H1 (cell line): Measurements from ENCODE around the gene RASL11B. TPM values are rescaled to one million over a fixed set of nuclear protein-coding genes. Genes with fewer than 3 reads are reported as not detected.
A peak's percentile ranks its signal among the peaks of the same experiment; 100 is the strongest.

Experiments
- CTCF ChIA-PET: fragments of 300-600 bp; sonication (Branson Sonifier 250); formaldehyde crosslinking; loops from one replicate; lab custom pipeline; 2021; ENCODE audit not compliant: partially characterized antibody; lab: Charles Lee
- POLR2A ChIA-PET: fragments of 300-600 bp; sonication (Branson Sonifier 250); formaldehyde crosslinking; loops from one replicate; lab custom pipeline; 2021; ENCODE audit warnings: inconsistent platforms; ENCODE audit not compliant: partially characterized antibody; lab: Charles Lee
- DNase-seq, 2 experiments: peaks; one replicate each; pipeline versions ENCODE4 v3.0.0 to v3.0.0-alpha.2; 2010 to 2022; ENCODE audit warnings: low spot score in 2 of 2, low read depth in 1 of 2, mixed read lengths in 1 of 2
- FAIRE-seq: peaks from 2 replicates; lab custom pipeline; 2011; peaks lifted over from hg19 to GRCh38; lab: Jason Lieb, UNC
- H2AFZ ChIP-seq: 2 replicates; pipeline ENCODE4 v1.8.1; 2012; ENCODE audit warnings: low read length, inconsistent platforms
- H2AK5ac ChIP-seq: 2 replicates; pipeline ENCODE4 v1.6.1; 2013; ENCODE audit warnings: low read depth, low read length
- H2BK120ac ChIP-seq: replicated peaks from 2 replicates; pipeline ENCODE3; 2013; ENCODE audit warnings: low read depth, low read length, inconsistent platforms
- H2BK12ac ChIP-seq: 2 replicates; pipeline ENCODE4 v1.6.1; 2013; ENCODE audit warnings: low read depth, low read length
- H2BK15ac ChIP-seq: 2 replicates; pipeline ENCODE4 v1.6.1; 2013; ENCODE audit warnings: low read length
- H2BK20ac ChIP-seq: 2 replicates; pipeline ENCODE4 v1.6.1; 2013; ENCODE audit warnings: low read length
- H2BK5ac ChIP-seq: 2 replicates; pipeline ENCODE4 v1.6.1; 2013; ENCODE audit warnings: low read depth, low read length
- H3K14ac ChIP-seq: 2 replicates; pipeline ENCODE4 v1.6.1; 2013; ENCODE audit warnings: inconsistent platforms; ENCODE audit not compliant: insufficient read length
- H3K18ac ChIP-seq: 2 replicates; pipeline ENCODE4 v1.6.1; 2013; ENCODE audit warnings: low read length; ENCODE audit errors: extremely low read depth
- H3K23ac ChIP-seq: 2 replicates; pipeline ENCODE4 v1.6.1; 2013; ENCODE audit warnings: inconsistent platforms; ENCODE audit not compliant: insufficient read length
- H3K23me2 ChIP-seq: 2 replicates; pipeline ENCODE4 v1.6.1; 2013; ENCODE audit warnings: low read depth, low read length
- H3K27ac ChIP-seq: 2 replicates; pipeline ENCODE4 v1.6.1; 2011; ENCODE audit warnings: low read depth, low read length, inconsistent platforms
- H3K27me3 ChIP-seq, 4 experiments: replicated peaks in 1 of 4; 1 replicate in 1 of 4; 2 replicates in 3 of 4; pipeline versions ENCODE4 v1.6.1 to v1.8.1; 2011 to 2013; ENCODE audit warnings: low read length in 3 of 4, mild to moderate bottlenecking in 3 of 4, inconsistent platforms in 2 of 4, mixed read lengths in 2 of 4, moderate library complexity in 1 of 4; ENCODE audit not compliant: control insufficient read depth in 3 of 4, insufficient read depth in 3 of 4; ENCODE audit errors: extremely low read depth in 1 of 4
- H3K36me3 ChIP-seq, 4 experiments: 2 replicates each; pipeline versions ENCODE4 v1.6.1 to v1.8.1; 2011 to 2013; ENCODE audit warnings: mild to moderate bottlenecking in 4 of 4, low read length in 3 of 4, moderate library complexity in 2 of 4, control low read depth in 1 of 4, inconsistent platforms in 1 of 4; ENCODE audit not compliant: insufficient read depth in 4 of 4, control insufficient read depth in 2 of 4
- H3K4ac ChIP-seq: replicated peaks from 2 replicates; pipeline ENCODE3; 2013; ENCODE audit warnings: low read length, low read depth, mixed read lengths, inconsistent platforms; ENCODE audit not compliant: insufficient read length
- H3K4me1 ChIP-seq, 4 experiments: replicated peaks in 1 of 4; 1 replicate in 1 of 4; 2 replicates in 3 of 4; pipeline versions ENCODE4 v1.6.1 to v1.8.1; 2011 to 2013; ENCODE audit warnings: low read length in 3 of 4, inconsistent platforms in 2 of 4, mixed read lengths in 1 of 4; ENCODE audit not compliant: insufficient read depth in 4 of 4, control insufficient read depth in 3 of 4
- H3K4me2 ChIP-seq, 2 experiments: 2 replicates each; pipeline versions ENCODE4 v1.6.1 to v1.8.1; 2011 to 2013; ENCODE audit warnings: low read depth in 2 of 2, low read length in 2 of 2, control low read depth in 1 of 2, inconsistent platforms in 1 of 2, mild to moderate bottlenecking in 1 of 2; ENCODE audit not compliant: insufficient read depth in 1 of 2
- H3K4me3 ChIP-seq, 4 experiments: fragments of 200-600, 300-600 bp in 1 of 4; sonication (generic), shearing (Covaris generic), sonication (Bioruptor Twin) in 1 of 4; 2 replicates each; pipeline versions ENCODE4 v1.5.1 to v1.8.1; 2011 to 2016; ENCODE audit warnings: low read length in 4 of 4, low read depth in 3 of 4, control low read depth in 2 of 4, inconsistent platforms in 2 of 4, mild to moderate bottlenecking in 2 of 4, mixed read lengths in 1 of 4, moderate library complexity in 1 of 4; ENCODE audit not compliant: insufficient read depth in 2 of 4; ENCODE audit errors: extremely low read depth in 1 of 4
- H3K56ac ChIP-seq: replicated peaks from 2 replicates; pipeline ENCODE3; 2013; ENCODE audit warnings: low read depth, mild to moderate bottlenecking, mixed read lengths, low read length, inconsistent platforms; ENCODE audit not compliant: insufficient read length
- H3K79me1 ChIP-seq: 2 replicates; pipeline ENCODE4 v1.6.1; 2013; ENCODE audit warnings: low read depth, low read length, control low read depth
- H3K79me2 ChIP-seq, 2 experiments: 2 replicates each; pipeline versions ENCODE4 v1.6.1 to v1.8.1; 2012 to 2013; ENCODE audit warnings: low read length in 2 of 2, mild to moderate bottlenecking in 2 of 2, inconsistent platforms in 1 of 2; ENCODE audit not compliant: insufficient read depth in 2 of 2, control insufficient read depth in 1 of 2
- H3K9ac ChIP-seq, 4 experiments: replicated peaks in 1 of 4; 1 replicate in 1 of 4; 2 replicates in 3 of 4; pipeline versions ENCODE4 v1.6.1 to v1.8.1; 2011 to 2013; ENCODE audit warnings: low read depth in 3 of 4, low read length in 3 of 4, control low read depth in 2 of 4, mild to moderate bottlenecking in 2 of 4, moderate library complexity in 2 of 4, inconsistent platforms in 1 of 4; ENCODE audit errors: extremely low read depth in 1 of 4
- H3K9me3 ChIP-seq, 2 experiments: 2 replicates each; pipeline versions ENCODE4 v1.6.1 to v1.8.1; 2012 to 2013; ENCODE audit warnings: mild to moderate bottlenecking in 2 of 2, moderate library complexity in 2 of 2, control low read depth in 1 of 2, inconsistent platforms in 1 of 2, low read depth in 1 of 2, low read length in 1 of 2, mixed read lengths in 1 of 2; ENCODE audit not compliant: insufficient read depth in 2 of 2
- H4K20me1 ChIP-seq, 2 experiments: replicated peaks in 1 of 2; 2 replicates each; pipeline versions ENCODE3 to v1.8.1; 2011 to 2013; ENCODE audit warnings: inconsistent platforms in 2 of 2, low read length in 2 of 2, mild to moderate bottlenecking in 1 of 2; ENCODE audit not compliant: insufficient read depth in 2 of 2, control insufficient read depth in 1 of 2
- H4K5ac ChIP-seq: 2 replicates; pipeline ENCODE4 v1.6.1; 2013; ENCODE audit warnings: low read length, low read depth, mixed read lengths, inconsistent platforms; ENCODE audit not compliant: insufficient read length
- H4K8ac ChIP-seq: 2 replicates; pipeline ENCODE4 v1.8.0; 2013; ENCODE audit warnings: mild to moderate bottlenecking, moderate library complexity, low read length, inconsistent platforms; ENCODE audit not compliant: insufficient read depth; ENCODE audit errors: extremely low read depth
- H4K91ac ChIP-seq: replicated peaks from 2 replicates; pipeline ENCODE3; 2013; ENCODE audit warnings: low read length, mixed read lengths, inconsistent platforms; ENCODE audit not compliant: insufficient read length
- CEBPB ChIP-seq: IDR thresholded peaks from 2 replicates; pipeline ENCODE4 v1.6.1; 2012; ENCODE audit warnings: low read depth, low read length
- CHD2 ChIP-seq: IDR thresholded peaks from 2 replicates; pipeline ENCODE4 v1.6.1; 2012; ENCODE audit warnings: low read length, improper control_type of control experiment
- EP300 ChIP-seq, 2 experiments: IDR thresholded peaks; 1 replicate in 1 of 2; 2 replicates in 1 of 2; pipeline ENCODE4 v1.6.1; 2011 to 2012; ENCODE audit warnings: low read depth in 2 of 2, low read length in 2 of 2, mild to moderate bottlenecking in 2 of 2, borderline replicate concordance in 1 of 2, inconsistent platforms in 1 of 2, moderate library complexity in 1 of 2
- KDM4A ChIP-seq: IDR thresholded peaks from one replicate; pipeline ENCODE4 v1.7.1; 2012; ENCODE audit warnings: low read depth, mild to moderate bottlenecking, moderate library complexity, low read length, inconsistent platforms; ENCODE audit not compliant: severe bottlenecking
- POU5F1 ChIP-seq: IDR thresholded peaks from 2 replicates; pipeline ENCODE4 v1.6.1; 2011; ENCODE audit warnings: low read depth, mild to moderate bottlenecking, low read length, moderate library complexity
- RAD21 ChIP-seq, 2 experiments: IDR thresholded peaks in 1 of 2; conservative IDR thresholded peaks in 1 of 2; 2 replicates each; pipeline ENCODE4 v1.6.1; 2011; ENCODE audit warnings: low read depth in 2 of 2, low read length in 2 of 2, improper control_type of control experiment in 1 of 2, inconsistent platforms in 1 of 2, mild to moderate bottlenecking in 1 of 2, moderate library complexity in 1 of 2
- RBBP5 ChIP-seq: IDR thresholded peaks from 2 replicates; pipeline ENCODE4 v1.7.1; 2012; ENCODE audit warnings: low read depth, mild to moderate bottlenecking, inconsistent platforms, low read length, moderate library complexity, borderline replicate concordance
- RXRA ChIP-seq: IDR thresholded peaks from 2 replicates; pipeline ENCODE4 v1.6.1; 2011; ENCODE audit warnings: low read depth, mild to moderate bottlenecking, low read length, moderate library complexity; ENCODE audit not compliant: insufficient read depth
- SAP30 ChIP-seq: fragments of 300-600 bp; sonication (generic); IDR thresholded peaks from 2 replicates; pipeline ENCODE4 v1.7.1; 2012; ENCODE audit warnings: low read length, moderate library complexity, mild to moderate bottlenecking, inconsistent platforms; ENCODE audit not compliant: insufficient read depth, insufficient replicate concordance
- SIX5 ChIP-seq: IDR thresholded peaks from 2 replicates; pipeline ENCODE4 v1.6.1; 2011; ENCODE audit warnings: mild to moderate bottlenecking, low read depth, low read length
- TEAD4 ChIP-seq: IDR thresholded peaks from 2 replicates; pipeline ENCODE4 v1.6.1; 2012; ENCODE audit warnings: low read depth, low read length, inconsistent platforms, mixed read lengths
- WGBS, 2 experiments: shearing (Covaris generic) in 1 of 2; methylation state at CpG; one replicate each; pipeline versions ENCODE4 v1.1.6 to v1.1.7; 2013 to 2015; ENCODE audit warnings: low lambda C conversion rate in 2 of 2, mixed read lengths in 2 of 2, inconsistent platforms in 1 of 2, low coverage in 1 of 2, missing lambda C conversion rate in 1 of 2; ENCODE audit not compliant: insufficient replicate concordance in 2 of 2, insufficient coverage in 1 of 2, insufficient read length in 1 of 2; ENCODE audit errors: extremely low coverage in 1 of 2, missing lambda C conversion rate in 1 of 2; 5-methylcytosine and 5-hydroxymethylcytosine counted together
- polyA plus RNA-seq, 7 experiments: library from polyadenylated mRNA; depleted of rRNA in 3 of 7; stranded (reverse) in 5 of 7; unstranded in 2 of 7; fragments of >200 nt in 5 of 7; fragments of 200-250 nt in 2 of 7; gene quantifications; 1 replicate in 5 of 7; 2 replicates in 1 of 7; 4 replicates in 1 of 7; pipeline versions ENCODE4 v1.2.1 to v1.2.3, GENCODE V29; 2011 to 2013; ENCODE audit warnings: missing spikeins in 2 of 7, mixed read lengths in 2 of 7
- total RNA-seq: library from RNA; stranded (reverse); fragmentation: NEBNext Ultra II Directional; extraction: Animal tissue kit (Norgen Biotek cat#: 25700); gene quantifications from 2 replicates; pipeline ENCODE4 v1.2.1, GENCODE V29; 2021

Gene RASL11B
- total and polyA plus RNA-seq, 2 of the 8 experiments (the other 6 are each of a cell fraction or from before 2014, with no cell fraction given): 49.8 to 75.5 TPM

GRCh38 chr4:52877694-52878093, 15.6 kb downstream of the RASL11B start:
- H4K91ac ChIP-seq: no peak overlapping the region
- 82% methylated on average over 6 of the region's 6 CpGs; no CpG with 5 or more reads in 1 of the 2 experiments for WGBS, 2 experiments
- ChIA-PET CTCF (interaction anchor here (0.6 to 1.4 kb wide), 8 partner anchors 9 to 332 kb away, joined by 3 to 4 read pairs (median 3); no protein-coding TSS in a partner anchor), POLR2A (interaction anchor here (0.6 to 3.7 kb wide), 7 partner anchors 10 to 155 kb away, joined by 3 to 16 read pairs (median 7); no protein-coding TSS in a partner anchor)
- no peak overlapping the region for H3K23ac ChIP-seq
- H2BK12ac ChIP-seq: peak overlapping the region; percentile 91
- no peak overlapping the region; a peak in 1 of 4 replicates for H3K4me2 ChIP-seq
- no peak overlapping the region for H2BK15ac ChIP-seq
- no peak overlapping the region for H2AFZ ChIP-seq
- no peak for DNase-seq
- H3K79me2 ChIP-seq: no peaks in the 10 kb centered on the region
- H3K18ac ChIP-seq: no peak overlapping the region
- H4K20me1 ChIP-seq: no peaks in the 10 kb centered on the region
- peaks cover 6 to 28% (median 21%) of the 10 kb centered on the region in 4 experiments for H3K4me1 ChIP-seq
- H4K8ac ChIP-seq: no peak overlapping the region
- no peaks in the 10 kb centered on the region; a peak in 1 of 7 replicates for H3K27me3 ChIP-seq
- FAIRE-seq: no peak
- H3K27ac ChIP-seq: no peak overlapping the region
- no peak overlapping the region for H3K9ac ChIP-seq
- no peak overlapping the region for H3K4me3 ChIP-seq
- H3K79me1 ChIP-seq: no peaks in the 10 kb centered on the region
- H3K36me3 ChIP-seq: no peaks in the 10 kb centered on the region
- no peak overlapping the region for H4K5ac ChIP-seq
- H3K23me2 ChIP-seq: no peaks in the 10 kb centered on the region
- H3K4ac ChIP-seq: no peak overlapping the region
- no peak overlapping the region for H2AK5ac ChIP-seq
- peak overlapping the region; percentile 63; the same call in 1 of the 2 replicates for H2BK20ac ChIP-seq
- H3K14ac ChIP-seq: no peak overlapping the region
- H3K56ac ChIP-seq: no peak overlapping the region
- TF ChIP-seq CEBPB (no peak), RAD21 (IDR thresholded peaks at IDR 0.05 in 1 of 2, conservative IDR thresholded peaks at IDR 0.05 in 1 of 2; ENCODE audit: low read depth in 2 of 2, low read length in 2 of 2) (peak in 1 of 2 experiments; percentile 1; a peak in 1 of 4 replicates), TEAD4 (peak; percentile 72), EP300 (IDR thresholded peaks at IDR 0.05; ENCODE audit: borderline replicate concordance in 1 of 2, low read depth in 2 of 2, low read length in 2 of 2) (no peak), RXRA (no peak), POU5F1 (no peak), SIX5 (no peak), RBBP5 (no peak), SAP30 (no peak), CHD2 (no peak), KDM4A (no peak)
- H2BK120ac ChIP-seq: no peak overlapping the region
- no peaks in the 10 kb centered on the region for H3K9me3 ChIP-seq
- H2BK5ac ChIP-seq: peak overlapping the region; percentile 1; the same call in 1 of the 2 replicates
